Measurements from ENCODE around the gene KRTAP20-1.

The KRTAP20-1 gene

DNA sequence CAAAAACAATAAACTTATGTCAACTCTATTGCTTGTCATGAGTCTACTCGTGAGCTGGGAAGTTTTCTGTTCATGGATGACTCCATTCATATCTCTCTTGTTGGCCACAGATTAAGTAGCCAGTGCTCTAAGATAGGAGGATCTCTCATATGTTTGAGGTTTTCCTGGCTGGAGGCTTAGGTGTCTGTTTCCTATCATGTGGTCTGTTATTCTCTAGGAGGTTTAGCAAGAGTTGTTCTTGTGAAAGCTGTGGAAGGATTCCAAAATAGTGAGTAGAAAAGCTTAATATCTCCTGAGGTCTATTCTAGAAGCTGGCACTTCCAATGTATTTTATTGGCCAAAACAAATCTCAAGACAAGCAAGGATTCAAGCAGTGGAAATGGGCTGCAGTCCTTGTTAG, 13.0 kb downstream of the KRTAP20-1 start:
- Histone ChIP-seq H4K20me1 (no peaks in the 10 kb centered on the region), H3K9ac (no peak overlapping the region), H3K27me3 (no peaks in the 10 kb centered on the region), H3K9me3 (replicated peaks in 1 of 11) (peaks cover 7 to 14% (median 9%) of the 10 kb centered on the region in 11 experiments; a peak in 15 of 22 replicates), H3K27ac (no peak overlapping the region), H3K4me3 (no peak overlapping the region), H3K36me3 (no peaks in the 10 kb centered on the region), H3K4me2 (no peak overlapping the region), H3K4me1 (no peaks in the 10 kb centered on the region)
- no peak for TF ChIP-seq Cebpa-rat (IDR thresholded peaks at IDR 0.05)

- Histone ChIP-seq H3K9me3 (replicated peaks in 1 of 11) (no peaks in the 10 kb centered on the region), H3K9ac (no peak within 1 kb of the TSS), H3K36me3 (no peaks in the 10 kb centered on the region), H3K4me2 (no peak within 1 kb of the TSS), H3K4me1 (no peaks in the 10 kb centered on the region), H3K27ac (no peak within 1 kb of the TSS), H4K20me1 (no peaks in the 10 kb centered on the region), H3K4me3 (no peak within 1 kb of the TSS), H3K27me3 (no peaks in the 10 kb centered on the region)
- TF ChIP-seq Cebpa-rat (IDR thresholded peaks at IDR 0.05): no peak
Observed at GRCh38 chr21:30634906-30635305, 18.7 kb downstream of the KRTAP20-1 start, which contains the start of gene KRTAP20-2. Gene KRTAP20-2, plus strand, starts transcription at chr21:30635206. Its CDS starts 58 bp downstream, at chr21:30635264.

- peak in 4 of 11 experiments; percentile 30 to 53 (median 38); a peak in 4 of 22 replicates for TF ChIP-seq Cebpa-rat (IDR thresholded peaks at IDR 0.05)
- Histone ChIP-seq H3K27ac (no peak overlapping the region), H3K4me1 (no peaks in the 10 kb centered on the region), H3K36me3 (no peaks in the 10 kb centered on the region), H3K4me3 (no peak overlapping the region), H4K20me1 (no peaks in the 10 kb centered on the region), H3K9ac (no peak overlapping the region), H3K27me3 (no peaks in the 10 kb centered on the region), H3K4me2 (no peak overlapping the region), H3K9me3 (replicated peaks in 1 of 11) (peaks cover 0 to 8% (median 0%) of the 10 kb centered on the region in 11 experiments; a peak in 1 of 22 replicates)
Observed at GRCh38 chr21:30638686-30639085, 22.5 kb downstream of the KRTAP20-1 start.

DNA sequence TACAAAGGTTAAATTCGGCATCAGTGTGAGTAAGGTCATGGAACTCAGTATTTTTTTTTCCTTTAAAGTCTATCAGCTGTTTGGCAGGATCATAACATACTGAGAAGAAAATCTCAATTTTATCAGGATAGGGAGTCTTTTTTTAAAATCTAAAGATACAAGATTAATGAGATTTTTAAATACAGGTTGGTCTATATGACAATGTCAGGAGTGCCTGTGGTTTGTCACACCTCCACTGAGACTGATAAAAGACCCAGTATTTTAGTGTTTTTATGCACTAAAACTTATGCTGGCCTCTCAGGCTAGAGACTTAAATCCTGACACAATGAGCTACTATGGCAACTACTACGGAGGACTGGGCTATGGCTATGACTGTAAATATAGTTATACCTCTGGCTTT, 26.3 kb downstream of the KRTAP20-1 start, which contains the start of gene KRTAP20-3:
Gene KRTAP20-3 (plus strand): TSS at position 301 of the 400 bp plus-strand sequence.
- TF ChIP-seq Cebpa-rat (IDR thresholded peaks at IDR 0.05): no peak
- H3K27me3 ChIP-seq: no peaks in the 10 kb centered on the region
- no peak within 1 kb of the TSS for H3K27ac ChIP-seq
- H3K4me1 ChIP-seq: no peaks in the 10 kb centered on the region
- H3K9ac ChIP-seq: no peak within 1 kb of the TSS
- H4K20me1 ChIP-seq: no peaks in the 10 kb centered on the region
- no peak within 1 kb of the TSS for H3K4me3 ChIP-seq
- no peaks in the 10 kb centered on the region for H3K36me3 ChIP-seq
- no peak within 1 kb of the TSS for H3K4me2 ChIP-seq
- H3K9me3 ChIP-seq (replicated peaks in 1 of 11): peaks cover 0 to 8% (median 0%) of the 10 kb centered on the region in 11 experiments; a peak in 1 of 22 replicates

- Histone ChIP-seq H3K4me2 (no peak overlapping the region), H3K4me1 (no peaks in the 10 kb centered on the region), H3K27ac (no peak overlapping the region), H4K20me1 (no peaks in the 10 kb centered on the region), H3K9ac (no peak overlapping the region), H3K9me3 (replicated peaks in 1 of 11) (no peaks in the 10 kb centered on the region), H3K36me3 (no peaks in the 10 kb centered on the region), H3K4me3 (no peak overlapping the region), H3K27me3 (no peaks in the 10 kb centered on the region)
- TF ChIP-seq Cebpa-rat (IDR thresholded peaks at IDR 0.05): no peak
Observed at GRCh38 chr21:30646904-30647414, 30.7 kb downstream of the KRTAP20-1 start.

GRCh38 chr21:30652891-30653290, 36.7 kb downstream of the KRTAP20-1 start:
- Histone ChIP-seq H3K36me3 (no peaks in the 10 kb centered on the region), H3K27me3 (no peaks in the 10 kb centered on the region), H3K9me3 (replicated peaks in 1 of 11) (no peaks in the 10 kb centered on the region)

More at GRCh38 chr21:30652891-30653290, 36.7 kb downstream of the KRTAP20-1 start:
- TF ChIP-seq Cebpa-rat (IDR thresholded peaks at IDR 0.05): no peak
- Histone ChIP-seq H3K4me3 (no peak overlapping the region), H3K4me1 (no peaks in the 10 kb centered on the region), H3K9ac (no peak overlapping the region), H3K27ac (no peak overlapping the region), H4K20me1 (no peaks in the 10 kb centered on the region), H3K4me2 (no peak overlapping the region)

Data from BLaER1 treated with 17β-estradiol and CSF1 and Interleukin-3, amounts not matched to agents 10 nM and 100 nM (cell line).